Activated CD4-positive, alpha-beta T cell treated with anti-CD3 and anti-CD28 coated beads for 48 hours (primary cell): ENCODE measurements around the gene C3orf49.

ENCODE experiments used
- DNase-seq: peaks from one replicate; pipeline ENCODE4 v3.0.0-alpha.2; 2020

Gene C3orf49

GRCh38 chr3:63892773-63893352 lies 73.8 kb downstream of the C3orf49 start:
- DNase-seq: no peak

GRCh38 chr3:63895422-63896189 lies 76.5 kb downstream of the C3orf49 start:
- no peak for DNase-seq

- no peak for DNase-seq
Observed at GRCh38 chr3:63896332-63897030, 77.4 kb downstream of the C3orf49 start.
